Hypothalamus (tissue), 51 donors: Measurements from ENCODE around the gene FAIM.
"Not testable (repeated sequence)": the region's sequence is repeated elsewhere in the genome, so short reads cannot be mapped to it uniquely, and the experiment has no call there.

Experiments
- DNase-seq, 51 donors: peaks; one replicate each; lab custom pipeline; 2025; lab: John Stamatoyannopoulos, UW

The FAIM gene, protein sequence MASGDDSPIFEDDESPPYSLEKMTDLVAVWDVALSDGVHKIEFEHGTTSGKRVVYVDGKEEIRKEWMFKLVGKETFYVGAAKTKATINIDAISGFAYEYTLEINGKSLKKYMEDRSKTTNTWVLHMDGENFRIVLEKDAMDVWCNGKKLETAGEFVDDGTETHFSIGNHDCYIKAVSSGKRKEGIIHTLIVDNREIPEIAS

DNA sequence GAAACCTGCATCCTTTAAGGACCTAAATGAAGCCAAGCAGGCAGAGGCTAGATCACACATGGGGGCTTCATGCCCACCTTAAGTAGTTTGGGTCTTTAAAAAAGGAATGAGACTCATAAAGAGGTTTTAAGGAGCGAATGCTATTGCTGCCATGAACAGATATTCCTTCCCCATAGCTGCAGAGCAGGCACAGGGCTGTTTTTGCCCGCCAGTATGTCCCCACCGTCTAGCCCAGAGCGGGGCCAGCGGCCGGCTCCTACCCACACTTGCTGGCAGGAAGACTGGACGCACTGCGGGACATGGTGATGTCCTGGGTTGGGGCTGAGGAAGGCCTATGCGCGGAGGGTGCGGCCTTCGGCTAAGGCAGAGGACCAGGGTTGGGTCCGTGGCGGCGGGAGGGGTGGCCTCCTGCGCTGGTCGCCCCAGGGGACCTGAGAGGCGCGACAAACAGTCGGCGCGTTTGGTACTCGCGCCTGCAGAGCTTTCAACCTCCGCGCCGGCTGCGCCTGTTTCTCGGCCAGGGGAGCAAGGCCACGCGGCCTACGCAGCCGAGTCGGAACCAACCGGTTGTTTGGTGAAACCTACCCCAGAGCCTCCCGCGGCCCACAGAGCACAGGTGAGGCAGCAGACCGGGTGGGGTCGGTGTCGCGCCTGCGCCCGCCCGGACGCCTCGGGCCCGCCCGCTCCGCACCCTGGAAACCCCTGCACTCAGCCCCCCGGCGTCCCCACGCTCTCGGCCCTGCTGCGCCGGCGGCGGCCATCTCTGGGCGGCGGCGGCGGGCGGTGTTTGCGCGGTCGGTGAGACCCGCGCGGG is at the start of gene FAIM:
Gene FAIM, plus strand, starts transcription at position 450 of the 814 bp plus-strand sequence. CDS start 10,956 bp downstream, outside the sequence.
- peak in 50 of 51 donors; percentile 12 to 87 (median 66) for DNase-seq

DNA sequence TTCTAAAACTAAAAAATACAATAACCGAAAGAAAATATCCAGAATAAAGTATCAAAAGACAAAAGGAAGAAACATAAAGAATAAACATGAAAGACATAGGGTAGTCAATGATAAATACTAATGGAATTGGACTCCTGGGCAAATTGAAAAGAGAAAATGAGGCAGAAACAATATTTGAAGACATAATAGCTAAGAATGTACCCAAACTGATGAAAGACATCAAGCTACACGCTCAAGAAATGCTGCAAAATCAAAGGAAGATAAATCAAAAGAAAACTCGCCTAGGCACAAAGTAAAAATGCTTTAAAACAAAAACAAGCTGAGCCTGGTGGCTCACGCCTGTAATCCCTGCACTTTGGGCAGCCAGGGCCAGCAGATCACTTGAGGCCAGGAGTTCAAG is 49.4 kb upstream of the FAIM start:
- no peak for DNase-seq

DNA sequence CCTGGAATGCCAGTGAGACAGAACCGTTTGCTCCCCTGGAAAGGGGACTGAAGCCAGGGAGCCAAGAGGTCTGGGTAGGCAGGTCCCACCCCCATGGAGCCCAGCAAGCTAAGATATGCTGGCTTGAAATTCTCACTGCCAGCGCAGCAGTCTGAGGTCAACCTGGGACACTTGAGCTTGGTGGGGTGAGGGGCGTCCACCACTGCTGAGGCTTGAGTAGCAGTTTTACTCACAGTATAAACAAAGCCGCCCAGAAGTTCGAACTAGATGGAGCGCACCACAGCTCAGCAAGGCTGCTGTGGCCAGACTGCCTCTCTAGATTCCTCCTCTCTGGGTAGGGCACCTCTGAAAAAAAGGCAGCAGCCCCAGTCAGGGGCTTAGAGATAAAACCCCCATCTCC is 48.1 kb upstream of the FAIM start:
- DNase-seq, result no peak

DNA sequence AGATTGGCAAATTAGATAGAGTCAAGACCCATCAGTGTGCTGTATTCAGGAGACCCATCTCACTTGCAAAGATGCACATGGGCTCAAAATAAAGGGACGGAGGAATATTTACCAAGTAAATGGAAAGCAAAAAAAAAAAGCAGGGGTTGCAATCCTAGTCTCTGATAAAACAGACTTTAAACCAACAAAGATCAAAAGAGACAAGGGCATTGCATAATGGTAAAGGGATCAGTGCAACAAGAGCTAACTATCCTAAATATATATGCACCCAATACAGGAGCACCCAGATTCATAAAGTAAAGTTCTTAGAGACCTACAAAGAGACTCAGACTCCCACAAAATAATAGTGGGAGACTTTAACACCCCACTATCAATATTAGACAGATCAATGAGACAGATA is 45.7 kb upstream of the FAIM start:
- not testable (repeated sequence) for DNase-seq

DNA sequence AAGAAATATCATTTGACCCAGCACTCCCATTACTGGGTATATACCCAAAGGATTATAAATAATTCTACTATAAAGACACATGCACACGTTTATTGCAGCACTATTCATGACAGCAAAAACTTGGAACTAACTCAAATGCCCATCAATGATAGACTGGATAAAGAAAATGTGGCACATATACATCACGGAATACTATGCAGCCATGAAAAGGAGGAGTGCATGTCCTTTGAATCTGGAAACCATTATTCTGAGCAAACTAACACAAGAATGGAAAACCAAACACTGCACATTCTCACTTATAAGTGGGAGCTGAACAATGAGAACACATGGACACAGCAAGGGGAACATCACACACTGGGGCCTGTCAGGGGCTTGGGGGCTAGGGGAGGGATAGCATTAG is 42.3 kb upstream of the FAIM start:
- not testable (repeated sequence) for DNase-seq

DNA sequence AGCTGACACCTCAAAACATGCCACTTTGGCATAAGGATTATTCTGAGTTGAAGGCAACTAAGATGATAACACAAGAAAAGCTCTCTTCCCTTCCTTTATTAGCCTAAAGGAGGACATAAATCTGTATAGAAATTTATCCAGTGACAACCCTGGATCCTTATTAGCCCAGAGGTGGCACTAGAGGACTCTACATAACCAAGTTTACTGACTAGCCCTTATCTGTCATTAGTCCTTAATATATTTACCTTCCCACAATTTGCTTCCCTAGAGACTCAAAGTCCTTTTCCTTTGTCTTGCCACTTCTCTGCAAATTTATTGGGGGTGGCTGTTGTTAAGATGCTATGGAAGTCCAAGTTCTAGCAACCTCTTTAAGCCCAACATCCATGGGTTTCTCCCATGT is 41.2 kb upstream of the FAIM start:
- DNase-seq, result no peak

DNA sequence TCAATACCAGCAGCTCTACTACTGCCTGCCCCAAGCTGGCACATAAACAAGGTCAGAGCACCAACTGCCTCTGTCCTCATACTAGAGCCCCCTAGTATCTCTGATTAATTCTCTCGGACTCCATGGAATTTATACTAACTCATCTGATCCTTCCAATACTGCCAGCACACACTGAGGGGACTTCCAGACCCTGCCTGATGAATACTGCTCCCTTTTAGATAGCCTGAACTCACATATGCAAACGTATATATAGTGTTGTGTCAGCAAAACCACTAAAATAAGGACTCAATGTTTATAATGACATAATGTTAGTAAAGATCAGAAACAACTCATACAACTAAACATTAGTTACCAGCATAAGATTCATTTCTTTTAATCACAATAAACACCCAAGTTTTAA is 39.5 kb upstream of the FAIM start:
- DNase-seq, result no peak

DNA sequence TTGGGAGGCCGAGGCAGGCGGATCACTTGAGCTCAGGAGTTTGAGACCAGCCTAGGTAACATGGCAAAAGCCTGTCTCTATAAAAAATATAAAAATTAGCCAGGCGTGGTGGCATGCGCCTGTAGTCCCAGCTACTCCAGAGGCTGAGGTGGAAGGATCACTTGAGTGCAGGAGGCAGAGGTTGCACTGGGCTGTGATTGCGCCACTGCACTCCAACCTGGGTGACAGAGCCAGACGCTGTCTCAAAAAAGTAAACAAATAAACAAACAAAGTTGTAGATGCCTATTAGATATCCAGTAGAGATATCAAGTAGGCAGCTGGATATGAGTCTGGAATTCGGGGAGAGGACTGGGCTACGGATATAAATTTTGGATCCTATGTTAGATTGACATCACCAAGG is 38.9 kb upstream of the FAIM start:
- DNase-seq, result not testable (repeated sequence)

DNA sequence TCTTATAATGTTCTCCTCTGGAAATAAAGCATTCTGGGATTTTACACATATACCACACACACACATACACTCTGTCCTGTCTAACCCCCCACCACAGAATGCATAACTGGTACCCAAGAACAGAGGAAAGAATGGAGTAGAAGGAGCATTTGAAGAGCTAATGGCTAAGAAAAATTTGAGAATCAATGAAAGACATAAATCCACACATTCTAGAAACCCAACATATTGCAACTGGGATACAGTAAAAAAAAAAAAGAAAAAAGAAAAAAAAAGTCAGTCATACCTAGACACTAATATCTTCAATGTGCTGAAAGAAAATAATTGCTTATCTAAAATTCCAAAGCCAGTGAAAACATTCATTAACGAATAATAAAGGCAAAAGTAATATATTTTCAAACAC is 35.4 kb upstream of the FAIM start:
- DNase-seq, result no peak

DNA sequence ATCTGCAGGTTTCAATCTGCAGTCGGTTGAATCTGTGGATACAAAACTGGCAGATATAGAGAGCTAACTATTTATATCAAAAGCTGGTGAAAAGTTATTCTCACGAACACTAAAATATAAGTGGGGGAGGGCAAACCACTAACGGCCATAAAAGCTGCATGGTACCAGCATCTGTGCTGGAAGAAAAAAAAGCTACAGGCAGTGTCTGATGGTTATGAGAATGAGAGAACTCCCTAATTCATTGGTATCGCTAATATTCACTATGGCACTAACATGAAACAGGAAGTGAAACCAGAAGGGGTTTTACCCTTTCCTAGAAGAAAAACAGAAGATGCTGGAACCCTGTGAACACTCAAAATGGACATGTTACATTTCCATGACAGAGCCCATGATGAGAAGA is 30.4 kb upstream of the FAIM start:
- DNase-seq, result no peak

DNA sequence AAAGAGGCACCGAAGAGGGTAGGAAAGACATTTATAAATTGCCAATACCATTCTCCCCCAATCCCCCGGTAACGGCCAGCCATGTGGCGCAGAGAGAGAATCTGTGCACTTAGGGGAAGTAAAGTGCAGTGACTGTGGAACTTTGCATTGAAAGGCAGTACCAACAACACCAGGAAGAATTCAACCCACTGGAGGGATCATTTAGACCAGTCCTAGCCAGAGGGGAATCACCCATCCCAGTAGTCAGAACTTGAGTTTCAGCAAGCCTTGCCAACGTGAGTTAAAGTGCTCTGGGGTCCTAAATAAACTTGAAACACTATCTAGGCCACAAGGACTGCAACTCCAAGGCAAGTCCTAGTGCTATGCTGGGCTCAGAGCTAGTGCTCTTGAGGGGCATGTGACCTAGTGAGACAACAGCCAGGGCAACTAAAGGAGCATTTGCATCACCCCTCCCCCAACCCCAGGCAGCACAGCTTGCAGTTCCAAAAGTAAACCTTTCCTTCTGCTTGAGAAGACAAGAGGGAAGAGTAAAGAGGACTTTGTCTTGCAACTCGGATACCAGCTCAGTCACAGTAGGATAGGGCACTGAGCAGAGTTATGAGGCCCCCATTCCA is 29.5 kb upstream of the FAIM start:
- no peak for DNase-seq

DNA sequence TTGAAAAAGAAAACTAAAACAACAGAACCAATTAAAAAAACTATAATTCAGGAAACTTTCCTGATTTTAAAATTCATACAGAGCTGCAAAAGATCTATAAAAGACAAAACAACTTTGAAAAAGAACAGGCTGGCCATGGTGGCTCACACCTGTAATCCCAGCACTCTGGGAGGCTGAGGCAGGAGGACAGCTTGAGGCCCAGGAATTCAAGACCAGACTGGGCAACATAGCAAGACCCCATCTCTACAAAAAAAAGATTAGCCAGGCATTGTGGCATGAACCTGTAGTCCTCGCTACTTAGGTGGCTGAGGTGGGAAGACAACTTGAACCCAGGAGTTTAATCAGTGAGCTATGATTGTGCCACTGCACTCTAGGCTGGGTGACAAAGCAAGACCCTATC is 21.2 kb upstream of the FAIM start:
- no peak for DNase-seq

DNA sequence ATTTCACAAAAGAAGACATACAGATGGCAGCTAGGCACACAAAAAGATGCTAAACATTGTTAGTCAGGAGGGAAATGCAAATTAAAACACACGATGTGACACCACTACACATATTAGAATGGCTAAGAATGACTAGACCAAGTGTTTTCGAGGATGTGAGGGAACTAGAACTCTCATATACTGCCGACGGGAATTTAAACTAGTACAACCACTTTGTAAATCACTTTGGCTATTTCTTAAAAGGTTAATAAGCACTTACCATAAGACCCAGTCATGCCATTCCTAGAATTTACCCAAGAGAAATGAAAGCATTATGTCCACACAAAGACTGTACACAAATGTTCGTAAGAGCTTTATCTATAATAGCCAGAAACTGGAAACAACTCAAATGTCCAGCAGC is 20.1 kb upstream of the FAIM start:
- DNase-seq, result no peak

DNA sequence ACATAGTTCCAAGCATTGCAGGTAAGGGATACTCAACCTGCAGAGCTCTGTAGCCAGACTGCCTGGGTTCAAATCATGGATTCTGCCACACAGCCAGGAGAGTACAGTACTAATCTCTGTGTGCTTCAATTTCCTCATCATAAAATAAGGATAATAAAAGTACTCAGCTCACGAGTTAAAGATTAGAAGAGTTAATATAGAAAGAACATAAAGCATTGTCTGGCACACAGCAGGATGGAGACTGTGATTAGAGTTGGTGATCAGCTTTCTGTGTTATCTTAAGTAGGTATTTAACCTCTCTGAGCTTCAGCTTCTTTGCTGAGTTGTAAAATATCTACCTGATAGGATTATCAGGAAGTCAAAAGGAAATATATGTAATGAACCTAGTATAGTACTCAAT is 17.2 kb upstream of the FAIM start:
- DNase-seq, result no peak

DNA sequence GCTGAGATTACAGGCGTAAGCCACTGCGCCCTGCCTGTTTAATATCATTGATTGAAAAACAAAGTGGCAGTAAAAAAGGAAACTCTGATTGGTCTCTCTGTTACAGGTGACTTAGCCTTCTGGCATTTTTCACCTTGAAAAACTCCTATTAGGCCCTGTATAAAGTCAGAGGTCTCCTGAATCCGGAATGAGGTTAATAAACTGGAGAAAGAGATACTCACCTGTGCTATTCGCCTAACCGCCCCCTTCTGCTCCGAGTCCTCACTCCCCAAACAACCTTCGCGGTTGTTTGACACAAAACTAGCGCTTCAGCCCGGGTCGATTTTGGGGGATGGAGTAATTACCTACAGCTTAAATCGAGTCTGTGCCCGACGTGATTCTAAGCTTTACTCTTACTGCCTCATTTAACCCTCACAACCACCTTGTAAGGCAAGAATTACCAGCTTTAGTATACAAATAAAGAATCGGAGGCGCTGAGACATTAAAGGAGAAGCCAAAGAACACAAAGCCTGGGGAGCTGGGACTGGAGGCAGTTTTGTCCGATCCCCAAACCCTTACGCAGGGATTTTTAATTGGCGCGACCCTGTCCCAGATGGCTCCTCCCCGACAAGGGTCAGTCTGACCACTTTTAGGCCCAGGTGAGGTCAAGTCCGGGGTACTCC is 15.0 kb upstream of the FAIM start:
- DNase-seq, result no peak

DNA sequence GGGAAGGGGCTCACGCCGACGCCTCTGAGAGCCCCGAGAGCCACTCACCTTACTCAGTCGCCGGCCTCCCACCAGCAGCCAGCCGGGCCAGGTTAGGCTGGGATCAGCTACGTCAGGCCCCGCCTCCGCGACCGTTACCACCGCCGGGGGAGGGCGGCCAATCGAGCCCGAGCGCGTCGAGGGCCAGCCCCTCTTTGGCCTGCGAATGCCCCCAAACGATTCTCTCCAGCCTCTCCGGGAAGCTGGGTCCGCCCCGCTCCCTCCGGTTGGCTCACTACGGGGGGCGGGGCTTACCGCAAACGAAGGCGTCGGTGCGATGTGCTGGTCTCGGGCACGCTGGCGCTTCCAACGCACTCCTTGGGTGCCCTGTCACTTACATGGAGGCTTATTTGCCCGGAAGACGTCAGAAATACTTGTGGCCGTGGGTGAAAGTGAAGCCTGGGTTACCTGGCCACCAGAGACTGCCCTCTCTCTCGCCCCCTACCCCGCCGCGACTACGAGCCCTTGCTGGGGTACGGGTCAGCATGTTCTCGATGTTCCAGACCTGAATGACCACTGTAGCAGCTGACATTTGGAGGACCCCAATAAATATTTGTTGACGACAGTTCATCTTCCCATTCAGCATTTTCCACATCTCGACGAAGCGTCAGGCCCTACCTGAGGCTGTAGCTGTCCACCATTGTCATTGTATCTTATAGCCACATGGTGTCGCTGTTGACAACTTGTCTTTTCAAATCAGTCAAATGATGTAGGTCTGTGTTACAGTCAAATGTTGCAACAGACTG is 14.2 kb upstream of the FAIM start, which contains the start of gene CEP70:
Gene CEP70, minus strand, starts transcription at position 111 of the 785 bp plus-strand sequence. CDS start 21,333 bp downstream, outside the sequence.
- no peak for DNase-seq

DNA sequence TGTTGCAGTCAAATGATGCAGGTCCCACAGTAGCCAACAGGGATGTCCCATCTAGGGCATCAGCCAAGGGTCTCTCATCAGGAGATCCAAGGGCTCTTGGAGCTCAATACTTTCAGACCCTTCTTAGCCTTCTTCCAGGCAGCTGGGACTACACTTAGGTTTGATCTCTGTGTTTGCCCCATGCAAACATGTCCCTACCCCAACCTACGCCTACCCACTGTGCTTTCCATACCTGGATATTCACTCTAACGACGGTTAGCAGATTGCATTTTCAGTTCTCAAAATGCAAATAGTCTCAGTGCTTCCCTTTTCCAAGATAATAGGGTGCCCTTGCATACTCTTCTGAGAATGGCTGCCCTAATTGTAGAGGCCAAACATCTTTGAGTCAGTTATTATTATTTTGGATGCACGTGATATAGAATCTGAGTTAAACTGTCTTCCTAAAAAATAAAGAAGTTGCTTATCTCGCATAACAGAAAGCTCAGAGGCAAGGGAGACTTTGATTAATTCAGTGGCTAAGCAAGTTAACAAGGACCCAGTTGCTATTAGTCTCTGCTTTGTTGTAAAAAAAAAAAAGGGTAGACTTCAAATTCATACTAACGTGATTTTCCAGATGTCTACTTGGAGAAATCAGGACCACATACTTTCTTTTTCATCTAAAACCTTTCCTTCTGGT is 13.5 kb upstream of the FAIM start:
- DNase-seq, result no peak

DNA sequence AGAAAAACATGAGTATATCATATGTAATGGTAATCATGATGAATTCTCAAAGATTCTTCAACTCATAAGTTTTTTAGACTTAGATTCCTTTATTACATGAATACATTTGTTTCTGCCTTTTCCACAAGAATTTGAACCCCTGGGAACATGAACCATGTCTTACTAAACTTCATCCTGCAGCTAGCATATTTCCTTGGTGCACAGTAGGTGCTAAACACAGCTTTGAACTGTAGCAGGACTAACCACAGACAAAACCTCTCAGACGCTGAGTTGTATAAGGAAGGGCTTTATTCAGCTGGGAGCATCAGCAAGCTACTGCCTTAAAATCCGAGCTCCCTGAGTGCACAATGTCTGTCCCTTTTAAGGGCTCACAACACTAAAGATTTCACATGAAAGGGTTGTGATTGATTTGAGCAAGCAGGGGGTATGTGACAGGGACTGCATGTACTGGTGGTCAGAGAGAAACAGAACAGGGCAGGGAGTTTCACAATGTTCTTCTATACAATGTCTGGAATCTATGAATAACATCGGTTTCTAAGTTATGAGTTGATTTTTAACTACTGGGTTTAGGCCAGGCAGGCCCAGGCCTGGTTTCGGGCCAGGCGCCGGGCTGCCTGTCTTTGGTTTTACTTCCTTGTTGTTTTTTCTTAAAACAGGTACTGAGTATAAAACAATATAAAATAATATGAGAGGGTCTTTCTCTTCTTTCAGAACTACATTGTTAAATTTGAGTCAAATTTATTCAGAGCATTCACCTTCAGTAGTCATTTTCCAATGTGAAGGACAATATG is 11.2 kb upstream of the FAIM start:
- not testable (repeated sequence) for DNase-seq

DNA sequence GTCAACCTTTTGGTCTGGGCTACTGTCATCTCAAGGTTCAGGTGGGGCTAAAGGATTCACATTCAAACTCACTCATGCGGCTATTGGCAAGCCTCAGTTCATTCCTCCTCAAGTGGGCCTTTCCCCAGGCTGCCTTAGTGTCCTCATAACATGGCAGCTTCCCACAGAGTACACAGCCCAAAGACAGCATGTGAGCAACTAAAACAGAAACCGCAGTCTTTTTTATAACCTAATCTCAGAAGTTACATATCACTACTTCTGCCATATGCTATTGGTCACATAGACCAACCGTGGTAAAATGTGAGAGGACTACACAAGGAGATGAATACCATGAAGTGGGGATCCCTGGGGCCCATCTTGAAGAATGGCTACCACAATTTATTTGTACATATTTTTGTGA is 10.0 kb upstream of the FAIM start:
- no peak for DNase-seq
